HG02840 (cell line): ENCODE results near the gene FRAS1.
"Not testable (repeated sequence)": the region's sequence is repeated elsewhere in the genome, so short reads cannot be mapped to it uniquely, and the experiment has no call there.

Source experiments
- ATAC-seq: cut with Tn5 transposase; IDR thresholded peaks from one replicate; pipeline ENCODE4 v1.9.1; 2021; ENCODE audit warnings: mild to moderate bottlenecking, moderate library complexity, moderate number of reproducible peaks; ENCODE audit not compliant: unreplicated experiment, low FRiP score

Gene FRAS1

DNA sequence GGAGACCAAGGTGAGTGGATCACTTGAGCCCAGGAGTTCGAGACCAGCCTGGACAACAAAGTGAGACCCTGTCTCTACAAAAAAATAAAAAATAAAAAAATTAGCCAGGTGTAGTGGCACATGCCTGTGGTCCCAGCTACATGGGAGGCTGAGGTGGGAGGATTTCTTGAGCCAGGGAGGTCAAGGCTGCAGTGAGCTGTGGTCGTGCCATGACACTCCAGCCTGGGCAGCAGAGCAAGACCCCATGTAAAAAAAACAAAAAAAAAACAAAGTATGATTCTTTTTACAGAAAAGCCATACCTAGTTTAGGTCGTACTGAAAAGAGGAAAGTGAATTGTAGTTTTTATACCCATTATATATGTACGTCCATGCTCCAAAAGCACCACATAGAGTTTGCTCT is 151.8 kb downstream of the FRAS1 start:
- ATAC-seq, result not testable (repeated sequence)

DNA sequence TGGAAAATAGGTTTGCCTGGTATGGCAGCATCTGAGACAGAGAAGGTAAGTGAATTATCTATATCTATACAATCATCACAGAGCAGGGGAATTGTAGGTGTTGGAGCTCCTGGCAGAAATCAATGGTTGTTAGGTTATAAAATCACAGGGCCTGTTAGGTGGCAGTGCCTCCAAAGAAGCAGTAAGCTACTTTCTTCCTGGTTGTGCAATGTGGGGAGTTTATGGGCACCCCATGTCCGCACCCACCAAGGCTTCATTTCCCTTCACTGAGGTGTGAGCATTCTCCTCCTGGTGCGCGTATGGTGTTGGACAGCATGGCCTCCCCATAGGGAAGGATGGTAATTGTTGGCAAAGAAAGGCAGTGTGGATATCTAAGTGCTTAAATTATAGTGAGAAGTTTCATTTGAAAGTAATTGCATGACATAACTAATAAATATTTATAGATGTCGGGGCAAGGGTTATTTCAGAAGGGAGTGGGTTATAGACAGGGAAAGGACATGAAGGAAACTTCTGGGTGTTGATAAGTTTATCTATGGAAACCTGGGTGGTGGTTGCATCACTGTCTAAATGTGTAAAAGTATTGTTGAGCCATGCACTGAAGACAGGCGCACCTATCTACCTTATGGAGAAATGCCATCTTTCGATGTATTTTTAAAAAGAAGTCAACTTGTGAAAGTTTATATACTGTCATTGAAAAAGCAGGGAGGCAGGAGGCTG is 153.7 kb downstream of the FRAS1 start:
- no peak for ATAC-seq

DNA sequence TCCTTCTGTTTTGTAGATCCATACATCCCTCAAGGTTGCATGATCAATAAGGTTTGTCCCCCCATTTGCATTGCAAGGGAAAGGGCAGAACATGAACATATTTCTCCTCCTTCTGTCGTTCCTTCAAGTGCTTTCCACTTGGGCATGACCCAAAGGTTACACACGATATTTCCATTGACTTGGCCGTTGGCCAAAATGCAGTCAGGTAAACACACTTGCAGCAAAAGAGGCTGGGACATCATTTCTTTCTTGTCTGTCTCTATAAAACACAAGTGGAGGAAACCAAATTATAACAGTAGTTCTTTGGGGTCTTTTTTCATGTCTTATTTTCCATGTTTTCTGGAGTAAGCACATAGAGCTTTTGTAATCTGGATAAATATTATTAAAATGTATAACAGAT is 156.1 kb downstream of the FRAS1 start:
- ATAC-seq, result no peak

DNA sequence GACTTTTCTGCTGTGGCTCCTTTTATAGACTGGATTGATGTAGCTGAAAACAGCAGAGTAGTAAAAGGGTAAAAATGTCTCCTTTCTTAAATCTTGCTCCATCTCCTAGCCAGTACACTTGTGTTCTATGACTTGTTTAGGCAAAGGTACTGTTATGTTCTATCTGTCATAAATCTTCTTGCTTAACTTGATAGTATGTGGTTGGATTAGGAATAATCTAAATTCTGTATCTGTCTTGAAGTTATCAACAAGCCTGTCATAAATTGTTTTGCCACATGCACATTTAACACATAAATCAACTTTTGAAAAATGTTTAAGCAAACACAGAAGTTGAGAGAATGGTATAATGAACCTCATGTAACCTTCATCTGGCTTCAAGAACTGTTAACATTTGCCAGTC is 157.0 kb downstream of the FRAS1 start:
- ATAC-seq, result no peak

DNA sequence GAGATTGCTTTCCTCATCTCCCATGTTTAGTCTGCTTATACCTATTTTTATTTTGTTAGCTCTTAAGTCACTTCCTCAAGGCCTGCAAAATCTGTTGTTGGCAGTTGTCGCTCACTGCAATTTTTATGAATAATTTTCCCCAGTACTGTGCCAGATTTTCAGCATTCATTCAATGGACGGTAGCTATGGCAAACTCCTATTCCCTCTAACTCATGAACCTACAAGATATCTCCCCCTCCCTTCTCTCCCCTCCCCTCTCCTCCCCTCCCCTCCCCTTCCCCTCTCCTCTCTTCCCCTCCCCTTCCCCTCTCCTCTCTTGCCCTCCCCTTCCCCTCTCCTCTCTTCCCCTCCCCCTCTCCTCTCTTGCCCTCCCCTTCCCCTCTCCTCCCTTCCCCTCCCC is 160.4 kb downstream of the FRAS1 start:
- no peak for ATAC-seq

DNA sequence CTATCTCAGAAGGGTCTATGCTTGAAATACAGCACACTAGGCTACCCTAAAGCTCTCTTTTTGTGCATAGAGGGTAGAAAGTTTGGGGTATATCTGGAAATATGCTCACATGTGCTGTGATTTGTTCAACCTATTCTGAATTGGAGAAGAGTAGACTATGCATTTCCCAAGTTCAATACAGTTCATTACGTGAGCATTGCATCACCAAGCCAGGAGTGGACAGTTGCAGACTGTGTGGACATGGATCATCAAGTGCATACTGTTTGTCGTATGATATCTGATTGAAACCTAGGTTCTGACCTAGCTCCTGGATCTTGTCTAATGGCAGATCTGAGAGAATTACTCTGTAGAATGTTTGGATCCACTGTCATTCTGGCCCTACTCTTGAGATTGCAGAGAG is 161.1 kb downstream of the FRAS1 start:
- no peak for ATAC-seq

DNA sequence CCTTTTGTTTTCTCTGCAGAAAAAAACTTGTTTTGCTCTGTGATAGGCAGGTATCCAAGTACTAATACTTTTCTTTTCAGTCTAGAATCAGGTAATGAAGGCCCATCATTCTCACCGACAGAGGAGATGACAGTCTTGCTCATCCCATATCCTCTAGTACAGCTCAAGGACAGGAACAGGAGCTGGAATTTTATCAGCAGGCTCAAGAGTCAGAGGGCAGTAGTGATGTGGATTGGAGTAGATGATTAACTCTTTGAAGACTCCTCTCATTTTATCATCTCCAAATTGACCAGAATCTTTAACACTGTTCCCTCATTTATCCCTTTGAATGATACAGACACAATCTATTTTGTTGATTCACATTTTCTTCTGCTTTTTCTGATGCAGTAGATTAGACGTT is 162.7 kb downstream of the FRAS1 start:
- ATAC-seq, result no peak

DNA sequence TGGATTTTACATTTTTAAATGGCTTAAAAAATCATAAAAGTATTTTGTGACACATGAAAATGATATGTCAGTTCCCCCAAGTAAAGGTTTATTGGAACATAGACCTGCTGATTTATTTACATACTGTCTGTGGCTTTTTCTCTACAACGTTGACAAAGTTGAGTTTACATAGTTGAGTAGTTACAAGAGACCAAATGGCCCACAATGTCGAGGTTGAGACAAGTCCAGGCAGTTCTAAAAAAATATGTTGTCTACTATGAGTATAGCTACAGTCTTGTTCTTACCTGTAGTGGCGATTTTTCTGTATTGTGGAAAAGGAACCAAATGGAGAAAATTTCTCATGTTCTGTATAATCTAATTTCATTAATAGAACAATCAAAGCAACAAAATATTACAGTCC is 163.2 kb downstream of the FRAS1 start:
- ATAC-seq, result no peak

DNA sequence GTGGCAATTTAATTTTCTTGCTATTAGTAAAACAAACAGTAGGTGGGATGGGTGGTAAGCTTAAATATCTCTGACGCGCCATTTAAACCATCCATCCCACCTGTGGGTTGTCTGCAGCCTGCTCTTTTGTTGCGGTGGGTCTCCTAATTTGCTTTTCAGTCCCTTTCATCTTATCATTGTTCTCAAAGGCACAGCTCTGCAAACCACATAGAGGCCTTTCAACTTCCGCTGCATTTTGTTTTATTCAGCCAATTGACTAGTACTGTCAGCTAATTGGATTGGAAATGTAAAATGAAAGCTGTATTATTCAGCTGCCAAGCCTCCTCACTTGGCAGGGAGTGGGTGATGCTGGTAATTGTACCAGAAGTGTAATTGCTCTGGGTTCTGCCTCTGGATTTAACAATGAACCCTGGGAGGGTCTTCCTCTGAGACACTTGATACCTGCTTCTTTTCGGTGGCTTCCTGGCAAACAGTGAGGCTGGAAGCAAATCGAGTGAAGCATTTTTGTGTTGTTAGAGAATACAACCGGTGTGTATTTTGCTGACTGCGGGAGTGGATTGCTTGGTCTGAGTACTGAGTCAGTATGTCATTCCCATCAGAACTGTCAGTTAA is 165.6 kb downstream of the FRAS1 start:
- ATAC-seq, result no peak

DNA sequence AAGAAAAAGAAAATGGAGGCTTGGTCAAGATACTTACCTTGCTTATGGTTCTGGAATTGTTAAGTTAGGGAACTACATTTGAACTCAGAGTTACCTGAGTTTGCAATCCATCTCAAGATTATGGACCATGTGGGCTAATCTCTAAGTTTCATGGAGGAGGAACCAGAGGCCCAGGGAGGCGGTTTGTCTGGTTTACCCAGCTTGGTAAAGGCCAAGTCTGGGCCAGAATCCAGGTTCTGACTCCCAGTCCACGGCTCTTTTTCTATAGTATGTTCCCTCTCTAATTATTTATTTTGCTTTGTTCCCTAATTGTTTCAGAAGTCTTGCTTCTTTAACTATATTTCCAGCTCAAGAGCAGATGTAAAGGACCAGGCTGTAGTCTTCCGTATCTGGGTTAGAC is 168.1 kb downstream of the FRAS1 start:
- ATAC-seq, result no peak

DNA sequence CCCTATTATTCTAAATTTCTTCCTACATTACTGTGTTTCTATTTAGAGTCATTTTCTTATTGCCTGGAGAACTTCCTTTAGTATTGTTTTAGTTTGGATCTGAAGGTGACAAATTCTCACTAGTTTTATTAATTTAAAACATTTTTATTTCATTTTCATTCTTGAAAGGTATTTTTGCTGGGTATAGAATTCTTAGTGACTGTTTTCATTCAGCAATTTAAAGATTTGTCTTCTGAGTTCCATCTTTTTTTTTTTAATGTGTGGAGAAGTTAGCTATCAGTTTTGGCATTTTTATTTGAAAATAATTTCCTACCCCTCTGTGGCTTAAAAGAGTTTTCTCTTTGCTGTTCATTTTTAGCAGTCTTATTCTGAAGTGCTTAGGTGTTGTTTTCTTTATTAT is 169.2 kb downstream of the FRAS1 start:
- no peak for ATAC-seq

DNA sequence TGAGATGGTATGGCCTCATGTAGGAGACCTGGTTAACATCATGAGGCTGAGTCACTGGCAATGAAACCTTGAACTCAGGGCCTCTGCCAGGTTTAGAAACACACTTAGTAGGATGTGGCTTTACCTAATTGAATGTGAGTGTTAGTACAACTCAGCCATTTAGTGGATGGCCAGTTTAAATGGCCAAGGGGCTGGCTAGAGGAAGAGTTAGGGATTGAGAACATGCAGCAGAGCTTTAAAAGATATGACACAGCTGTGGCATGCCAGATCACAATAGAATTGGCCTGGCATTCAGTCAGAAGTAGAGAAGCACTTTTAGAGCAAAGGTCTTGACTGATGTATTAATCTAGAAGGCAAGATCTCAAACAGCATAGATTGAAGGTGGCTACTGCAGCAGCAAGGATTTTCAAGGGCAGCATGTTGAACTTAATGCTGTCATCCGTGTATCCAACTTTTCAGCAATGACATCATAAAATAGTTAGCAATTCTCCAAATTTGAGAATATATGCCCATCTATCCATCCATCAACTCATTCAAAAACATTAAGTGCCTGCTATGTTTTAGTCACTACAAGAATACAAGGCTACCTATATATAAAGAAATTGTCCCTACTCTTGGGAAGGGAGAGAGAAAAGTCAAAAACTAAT is 170.4 kb downstream of the FRAS1 start:
- no peak for ATAC-seq

DNA sequence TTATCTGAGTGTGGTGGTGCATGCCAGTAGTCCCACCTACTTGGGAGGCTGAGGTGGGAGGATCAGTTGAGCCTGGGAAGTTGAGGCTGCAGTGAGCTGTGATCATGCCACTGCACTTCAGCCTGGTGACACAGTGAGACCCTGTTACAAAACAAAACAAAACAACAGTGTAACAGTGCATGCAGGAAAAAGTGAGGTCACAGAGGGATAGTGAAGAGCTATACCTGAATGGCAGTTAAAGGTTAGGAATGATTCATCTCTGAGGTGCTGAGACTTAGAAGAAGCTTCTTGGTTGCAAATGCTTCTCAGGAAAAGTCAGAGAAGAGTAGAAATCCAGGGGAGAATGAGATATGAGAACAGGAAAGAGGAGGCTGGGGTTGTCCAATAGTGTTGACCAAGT is 178.7 kb downstream of the FRAS1 start:
- ATAC-seq, result no peak

DNA sequence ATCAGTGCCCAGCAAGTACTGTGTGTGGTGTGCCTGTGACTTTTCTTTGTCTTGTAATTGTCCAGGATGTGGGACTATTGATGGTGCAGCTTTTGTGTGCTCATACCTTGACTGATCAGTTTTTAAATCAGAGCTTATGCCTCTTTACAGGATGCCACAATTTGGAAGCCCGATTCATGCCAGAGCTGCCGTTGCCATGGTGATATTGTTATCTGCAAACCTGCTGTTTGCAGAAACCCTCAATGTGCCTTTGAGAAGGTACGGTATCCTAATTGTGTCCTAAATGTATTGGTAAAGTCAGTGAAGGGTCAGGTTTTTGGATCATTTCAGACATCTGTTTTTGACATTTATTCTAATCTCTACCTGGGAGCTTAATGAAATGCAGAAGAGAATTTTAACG is 180.2 kb downstream of the FRAS1 start:
- ATAC-seq, result no peak

DNA sequence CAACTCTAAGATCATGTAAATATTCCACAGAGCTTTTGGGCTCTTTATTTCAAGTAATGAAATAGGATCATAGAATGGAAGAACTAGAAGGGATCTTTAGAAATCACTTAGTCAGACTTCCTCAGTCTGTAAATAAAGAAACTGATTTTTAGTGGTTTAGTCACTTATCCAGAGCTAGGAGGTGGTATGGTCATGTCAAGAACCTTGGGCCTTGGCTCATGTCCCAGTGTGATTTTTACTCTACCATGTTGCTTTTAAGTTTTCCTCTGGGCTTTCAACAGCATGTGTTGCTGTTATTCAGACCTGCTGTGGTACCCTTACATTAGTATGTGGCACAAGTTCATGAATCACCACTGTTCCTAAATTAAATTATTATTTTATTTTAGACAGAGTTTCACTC is 184.9 kb downstream of the FRAS1 start:
- ATAC-seq, result no peak

DNA sequence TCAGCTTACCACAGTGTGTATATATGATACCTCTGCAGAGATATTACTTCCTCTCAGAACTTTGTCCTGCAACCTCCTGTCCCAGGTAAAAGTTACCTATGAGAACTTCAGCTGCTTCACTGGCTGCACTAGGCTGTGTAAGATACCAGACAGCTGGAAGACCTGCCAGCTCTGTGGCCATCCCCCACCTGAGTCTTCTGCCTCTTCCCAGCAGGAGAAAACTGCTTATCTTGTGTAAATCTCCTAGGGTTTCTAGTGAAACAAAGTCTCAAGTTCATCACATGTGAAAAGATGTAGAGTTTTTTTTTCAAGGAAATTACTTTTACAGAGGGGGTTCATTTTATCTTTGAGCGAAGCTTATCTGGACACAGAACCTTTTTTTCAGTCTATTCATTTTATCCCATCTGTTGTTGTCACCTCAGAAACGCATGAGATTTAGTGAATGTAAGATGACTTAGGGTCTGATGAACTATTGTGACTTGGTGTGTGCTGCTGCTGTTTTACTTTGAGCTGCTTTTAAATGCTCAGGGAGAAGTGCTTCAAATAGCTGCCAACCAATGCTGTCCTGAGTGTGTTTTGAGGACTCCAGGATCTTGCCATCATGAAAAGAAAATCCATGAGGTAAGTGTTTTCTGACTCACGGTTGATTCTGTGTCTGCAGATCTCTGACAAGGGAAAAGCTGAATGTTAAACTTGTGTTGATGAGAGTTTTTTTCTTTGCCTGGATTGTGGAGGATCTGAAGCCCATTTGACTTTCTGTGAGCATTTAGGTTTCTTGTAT is 187.8 kb downstream of the FRAS1 start:
- no peak for ATAC-seq

DNA sequence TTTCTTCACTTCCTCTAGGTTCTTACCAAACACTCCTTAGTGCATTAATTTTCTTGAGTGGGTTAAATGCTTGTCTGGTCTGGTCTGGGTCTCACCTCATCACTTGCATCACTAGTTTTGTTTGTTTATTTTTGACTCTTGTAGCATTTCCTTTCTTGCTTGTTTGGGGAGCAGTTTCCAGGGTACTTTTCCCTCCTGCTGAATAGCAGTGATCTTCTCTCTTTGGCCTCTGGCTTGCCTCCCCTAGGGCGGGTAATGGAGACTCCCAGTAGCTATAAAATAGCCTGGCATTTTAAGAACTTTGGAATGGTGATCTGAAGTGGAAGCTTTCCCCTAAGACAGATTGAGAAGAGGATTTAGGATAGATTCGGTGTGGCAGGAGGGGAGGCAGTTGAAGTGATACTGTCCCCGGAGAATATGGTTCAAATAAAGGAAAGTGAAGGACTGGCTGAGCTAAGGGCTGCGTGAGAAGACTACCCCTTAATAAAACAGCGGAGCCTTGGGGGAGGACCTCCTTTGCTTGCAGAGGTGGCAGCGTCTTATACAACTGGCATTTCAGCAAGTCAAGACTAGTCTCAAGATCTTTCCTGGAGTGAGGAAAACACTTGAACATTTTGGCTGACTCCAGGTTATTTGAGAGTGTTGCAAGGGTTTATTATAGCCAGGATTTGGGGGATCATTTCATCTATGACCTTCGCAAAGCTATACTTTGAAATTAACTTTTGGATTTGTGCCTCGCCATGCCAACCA is 190.6 kb downstream of the FRAS1 start:
- ATAC-seq, result no peak

DNA sequence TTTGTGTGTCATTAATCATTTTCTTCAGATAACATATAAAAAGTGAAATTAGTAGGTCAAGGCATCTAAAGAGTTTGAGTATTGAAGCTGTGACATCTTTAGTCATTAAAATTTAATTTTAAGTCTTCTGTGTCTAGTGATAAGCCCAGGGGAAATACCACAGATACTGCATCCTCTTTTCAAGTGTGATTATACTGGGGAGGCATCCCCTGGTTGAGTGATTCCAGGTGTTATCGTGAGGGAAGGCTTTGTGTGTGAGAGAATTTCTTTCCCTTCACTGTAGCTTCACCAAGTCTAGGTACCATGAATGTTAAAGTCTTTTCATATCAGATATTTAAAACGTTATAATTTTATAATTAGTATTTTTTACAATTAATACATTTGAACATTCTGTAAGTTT is 193.4 kb downstream of the FRAS1 start:
- ATAC-seq, result no peak

DNA sequence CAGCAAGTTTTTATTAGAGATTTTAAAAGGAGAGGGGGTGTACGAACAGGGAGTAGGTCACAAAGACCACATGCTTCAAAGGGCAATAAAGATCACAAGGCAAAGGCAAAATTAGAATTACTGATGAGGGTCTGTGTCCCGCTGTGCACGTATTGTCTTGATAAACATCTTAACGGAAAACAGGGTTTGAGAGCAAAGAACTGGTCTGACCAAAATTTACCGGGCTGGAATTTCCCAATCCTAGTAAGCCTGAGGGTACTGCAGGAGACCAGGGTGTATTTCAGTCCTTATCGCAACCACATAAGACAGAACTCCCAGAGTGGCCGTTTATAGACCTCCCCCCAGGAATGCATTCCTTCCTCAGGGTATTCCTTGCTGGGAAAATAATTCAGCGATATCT is 195.7 kb downstream of the FRAS1 start:
- not testable (repeated sequence) for ATAC-seq

DNA sequence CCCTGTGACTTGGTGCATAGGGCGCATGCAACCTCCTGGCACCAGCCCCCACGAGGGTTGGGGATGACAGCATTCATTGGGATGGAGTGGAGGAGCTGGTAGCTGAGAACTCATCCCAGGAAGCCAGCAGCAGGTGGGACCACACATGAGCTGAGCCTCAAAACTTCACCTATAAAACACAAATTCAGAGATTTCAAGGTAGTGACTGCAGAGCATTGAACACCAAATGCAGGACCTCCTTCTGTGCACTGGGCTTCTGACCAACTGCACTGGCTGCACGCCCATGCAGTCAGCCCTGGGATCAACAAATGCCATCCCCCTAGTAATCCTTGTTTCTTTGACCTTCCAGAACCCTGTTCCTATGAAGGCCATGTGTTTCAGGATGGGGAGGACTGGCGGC is 197.8 kb downstream of the FRAS1 start:
- no peak for ATAC-seq

DNA sequence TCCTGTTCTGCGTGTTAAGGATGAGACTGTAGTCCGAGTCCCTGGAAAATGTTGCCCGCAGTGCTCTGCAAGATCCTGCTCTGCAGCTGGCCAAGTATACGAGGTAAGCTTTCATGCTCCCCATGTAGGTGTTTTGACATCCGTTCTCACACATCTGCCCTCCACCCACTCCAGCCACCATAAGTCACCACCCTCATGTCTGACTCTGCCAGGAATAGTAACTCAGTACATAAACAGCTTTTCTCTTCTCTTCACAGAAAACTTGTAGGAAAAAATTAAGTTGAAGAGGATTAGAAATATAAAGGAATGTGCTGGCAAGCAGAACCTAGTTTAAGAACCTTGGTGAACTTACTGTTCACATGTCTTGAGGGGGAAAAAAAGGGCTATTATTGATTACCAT is 207.9 kb downstream of the FRAS1 start:
- no peak for ATAC-seq
